HEK293 (cell line): ENCODE data around the gene KIF1A.

ENCODE experiments used
- CTCF ChIA-PET: fragments of 350-600 bp; formaldehyde crosslinking; extraction: SDS; loops from one replicate; lab custom pipeline; 2021; ENCODE audit warnings: antibody characterized with exemption; lab: Yijun Ruan, JAX
- POLR2A ChIA-PET: fragments of 300-600 bp; formaldehyde crosslinking; extraction: SDS; loops from one replicate; lab custom pipeline; 2020; ENCODE audit warnings: antibody characterized with exemption, inconsistent platforms; lab: Yijun Ruan, JAX
- H3K27ac ChIP-seq: fragments of 200-500 bp; sonication (Bioruptor generic); 2 replicates; pipeline ENCODE4 v1.5.1; 2014; ENCODE audit warnings: low read depth, low read length, control low read depth, inconsistent platforms; ENCODE audit errors: extremely low read depth
- H3K36me3 ChIP-seq, 2 experiments: fragments of 200-500 bp in 1 of 2; sonication (Bioruptor generic) in 1 of 2; 1 replicate in 1 of 2; 2 replicates in 1 of 2; pipeline ENCODE4 v1.5.1; 2014 to 2017; ENCODE audit warnings: inconsistent platforms in 2 of 2, low read length in 2 of 2; ENCODE audit not compliant: control insufficient read depth in 2 of 2, insufficient read depth in 1 of 2
- H3K4me1 ChIP-seq: fragments of 200-500 bp; sonication (Bioruptor generic); 2 replicates; pipeline ENCODE4 v1.5.1; 2014; ENCODE audit warnings: mild to moderate bottlenecking, low read length, inconsistent platforms; ENCODE audit not compliant: control insufficient read depth, insufficient read depth
- H3K4me3 ChIP-seq: 2 replicates; pipeline ENCODE4 v1.5.1; 2011; ENCODE audit warnings: low read depth, mild to moderate bottlenecking, control low read depth, low read length, moderate library complexity
- H3K9me3 ChIP-seq: fragments of 200-500 bp; sonication (Bioruptor generic); 2 replicates; pipeline ENCODE4 v1.5.1; 2014; ENCODE audit warnings: low read depth, low read length, inconsistent platforms; ENCODE audit not compliant: control insufficient read depth, insufficient read depth
- GLIS2 ChIP-seq: fragments of 450-650 bp; formaldehyde crosslinking; IDR thresholded peaks from 2 replicates; pipeline ENCODE4 v1.5.1; 2016; ENCODE audit warnings: missing biosample characterization, missing genetic modification characterization
- KLF8 ChIP-seq: fragments of 450-650 bp; formaldehyde crosslinking; IDR thresholded peaks from 2 replicates; pipeline ENCODE4 v1.5.1; 2016; ENCODE audit warnings: missing biosample characterization, missing genetic modification characterization
- PRDM4 ChIP-seq: fragments of 450-650 bp; formaldehyde crosslinking; IDR thresholded peaks from 2 replicates; pipeline ENCODE4 v1.5.1; 2017; ENCODE audit warnings: missing biosample characterization, missing genetic modification characterization
- RBAK ChIP-seq: fragments of 450-650 bp; formaldehyde crosslinking; IDR thresholded peaks from 2 replicates; pipeline ENCODE4 v1.5.1; 2016; ENCODE audit warnings: missing biosample characterization, missing genetic modification characterization
- SP7 ChIP-seq: fragments of 450-650 bp; formaldehyde crosslinking; IDR thresholded peaks from 2 replicates; pipeline ENCODE4 v1.5.1; 2016; ENCODE audit warnings: missing biosample characterization, missing genetic modification characterization
- ZNF133 ChIP-seq: fragments of 450-650 bp; formaldehyde crosslinking; IDR thresholded peaks from 2 replicates; pipeline ENCODE4 v1.5.1; 2016; ENCODE audit warnings: missing biosample characterization, missing genetic modification characterization
- ZNF157 ChIP-seq: fragments of 450-650 bp; formaldehyde crosslinking; IDR thresholded peaks from 2 replicates; pipeline ENCODE4 v1.5.1; 2016; ENCODE audit warnings: missing biosample characterization, missing genetic modification characterization
- ZNF16 ChIP-seq: fragments of 450-650 bp; formaldehyde crosslinking; IDR thresholded peaks from 2 replicates; pipeline ENCODE4 v1.5.1; 2016; ENCODE audit warnings: low read depth, missing biosample characterization, missing genetic modification characterization
- ZNF214 ChIP-seq: fragments of 450-650 bp; formaldehyde crosslinking; IDR thresholded peaks from 2 replicates; pipeline ENCODE4 v1.5.1; 2017; ENCODE audit warnings: missing biosample characterization, mild to moderate bottlenecking, missing genetic modification characterization, borderline replicate concordance
- ZNF341 ChIP-seq: fragments of 450-650 bp; formaldehyde crosslinking; IDR thresholded peaks from 2 replicates; pipeline ENCODE4; 2016; ENCODE audit warnings: low read depth, missing biosample characterization, missing genetic modification characterization
- ZNF473 ChIP-seq: fragments of 450-650 bp; formaldehyde crosslinking; IDR thresholded peaks from 2 replicates; pipeline ENCODE4 v1.5.1; 2017; ENCODE audit warnings: missing biosample characterization, missing genetic modification characterization
- ZNF521 ChIP-seq: fragments of 450-650 bp; formaldehyde crosslinking; IDR thresholded peaks from 2 replicates; pipeline ENCODE4 v1.5.1; 2017; ENCODE audit warnings: missing biosample characterization, mild to moderate bottlenecking, missing genetic modification characterization
- ZNF530 ChIP-seq: fragments of 450-650 bp; formaldehyde crosslinking; IDR thresholded peaks from 2 replicates; pipeline ENCODE4 v1.5.1; 2016; ENCODE audit warnings: low read depth, missing biosample characterization, missing genetic modification characterization
- ZNF623 ChIP-seq: fragments of 450-650 bp; formaldehyde crosslinking; IDR thresholded peaks from 2 replicates; pipeline ENCODE4 v1.5.1; 2016; ENCODE audit warnings: missing biosample characterization, missing genetic modification characterization
- ZNF624 ChIP-seq: fragments of 450-650 bp; formaldehyde crosslinking; IDR thresholded peaks from 2 replicates; pipeline ENCODE4 v1.5.1; 2017; ENCODE audit warnings: missing biosample characterization, missing genetic modification characterization
- ZNF626 ChIP-seq: fragments of 450-650 bp; sonication (Bioruptor Pico); formaldehyde crosslinking; IDR thresholded peaks from 2 replicates; pipeline ENCODE4 v1.5.1; 2018; ENCODE audit warnings: missing biosample characterization, missing genetic modification characterization, inconsistent platforms
- ZXDB ChIP-seq: fragments of 450-650 bp; formaldehyde crosslinking; IDR thresholded peaks from 2 replicates; pipeline ENCODE4 v1.5.1; 2016; ENCODE audit warnings: missing biosample characterization, missing genetic modification characterization
- TF ChIP-seq, protein P1 (sequence below): fragments of 450-650 bp; formaldehyde crosslinking; IDR thresholded peaks from 2 replicates; pipeline ENCODE4 v1.5.1; 2016; ENCODE audit warnings: missing biosample characterization, missing genetic modification characterization
- TF ChIP-seq, protein P2 (sequence below): fragments of 450-650 bp; formaldehyde crosslinking; IDR thresholded peaks from 2 replicates; pipeline ENCODE4 v1.5.1; 2017; ENCODE audit warnings: missing biosample characterization, missing genetic modification characterization
- TF ChIP-seq, protein P3 (sequence below): fragments of 450-650 bp; formaldehyde crosslinking; IDR thresholded peaks from 2 replicates; pipeline ENCODE4 v1.5.1; 2016; ENCODE audit warnings: missing biosample characterization, missing genetic modification characterization
- TF ChIP-seq, protein P4 (sequence below): sonication (generic); formaldehyde crosslinking; IDR thresholded peaks from 2 replicates; pipeline ENCODE4 v1.8.1; 2022; ENCODE audit warnings: mild to moderate bottlenecking, moderate library complexity, missing genetic modification reagents
- TF ChIP-seq, protein P5 (sequence below): fragments of 450-650 bp; formaldehyde crosslinking; IDR thresholded peaks from 2 replicates; pipeline ENCODE4 v1.5.1; 2017; ENCODE audit warnings: missing biosample characterization, missing genetic modification characterization

KIF1A gene

DNA sequence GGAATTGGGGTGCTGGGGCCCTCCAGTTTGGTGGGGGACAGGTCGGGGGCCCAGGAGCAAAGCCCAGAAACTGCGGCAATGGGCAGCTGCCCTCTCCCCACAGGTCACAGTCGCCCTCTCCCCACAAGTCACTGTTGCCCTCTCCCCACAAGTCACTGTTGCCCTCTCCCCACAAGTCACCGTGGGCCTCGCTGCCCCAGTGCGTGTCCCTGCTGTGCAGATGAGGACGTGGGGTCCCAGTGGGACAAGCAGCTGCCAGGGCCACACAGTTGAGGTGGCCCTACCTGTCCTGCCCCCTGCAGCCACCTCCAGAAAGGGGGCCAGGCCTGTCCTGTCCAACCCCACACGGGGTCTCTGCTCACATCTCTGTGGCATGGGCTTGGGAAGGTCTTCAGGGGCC is 35.7 kb upstream of the KIF1A start (continued):
- TF ChIP-seq, protein P1, sequence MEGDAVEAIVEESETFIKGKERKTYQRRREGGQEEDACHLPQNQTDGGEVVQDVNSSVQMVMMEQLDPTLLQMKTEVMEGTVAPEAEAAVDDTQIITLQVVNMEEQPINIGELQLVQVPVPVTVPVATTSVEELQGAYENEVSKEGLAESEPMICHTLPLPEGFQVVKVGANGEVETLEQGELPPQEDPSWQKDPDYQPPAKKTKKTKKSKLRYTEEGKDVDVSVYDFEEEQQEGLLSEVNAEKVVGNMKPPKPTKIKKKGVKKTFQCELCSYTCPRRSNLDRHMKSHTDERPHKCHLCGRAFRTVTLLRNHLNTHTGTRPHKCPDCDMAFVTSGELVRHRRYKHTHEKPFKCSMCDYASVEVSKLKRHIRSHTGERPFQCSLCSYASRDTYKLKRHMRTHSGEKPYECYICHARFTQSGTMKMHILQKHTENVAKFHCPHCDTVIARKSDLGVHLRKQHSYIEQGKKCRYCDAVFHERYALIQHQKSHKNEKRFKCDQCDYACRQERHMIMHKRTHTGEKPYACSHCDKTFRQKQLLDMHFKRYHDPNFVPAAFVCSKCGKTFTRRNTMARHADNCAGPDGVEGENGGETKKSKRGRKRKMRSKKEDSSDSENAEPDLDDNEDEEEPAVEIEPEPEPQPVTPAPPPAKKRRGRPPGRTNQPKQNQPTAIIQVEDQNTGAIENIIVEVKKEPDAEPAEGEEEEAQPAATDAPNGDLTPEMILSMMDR (tag by site-specific recombination): no peak

- no peak overlapping the region for H3K4me3 ChIP-seq
- ChIA-PET CTCF (interaction anchor here (1.2 to 2.1 kb wide), 4 partner anchors 12 to 1024 kb away, joined by 3 to 11 read pairs (median 6); no protein-coding TSS in a partner anchor), POLR2A (no interaction called here)
- TF ChIP-seq ZNF624 (tag by site-specific recombination) (no peak), KLF8 (tag by site-specific recombination) (no peak), ZXDB (tag by site-specific recombination) (no peak), RBAK (no peak), ZNF530 (tag by site-specific recombination) (no peak), ZNF16 (tag by site-specific recombination) (no peak)
- TF ChIP-seq, protein P2, sequence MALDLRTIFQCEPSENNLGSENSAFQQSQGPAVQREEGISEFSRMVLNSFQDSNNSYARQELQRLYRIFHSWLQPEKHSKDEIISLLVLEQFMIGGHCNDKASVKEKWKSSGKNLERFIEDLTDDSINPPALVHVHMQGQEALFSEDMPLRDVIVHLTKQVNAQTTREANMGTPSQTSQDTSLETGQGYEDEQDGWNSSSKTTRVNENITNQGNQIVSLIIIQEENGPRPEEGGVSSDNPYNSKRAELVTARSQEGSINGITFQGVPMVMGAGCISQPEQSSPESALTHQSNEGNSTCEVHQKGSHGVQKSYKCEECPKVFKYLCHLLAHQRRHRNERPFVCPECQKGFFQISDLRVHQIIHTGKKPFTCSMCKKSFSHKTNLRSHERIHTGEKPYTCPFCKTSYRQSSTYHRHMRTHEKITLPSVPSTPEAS (tag by site-specific recombination): no peak
- H3K27ac ChIP-seq: no peak overlapping the region
- H3K4me1 ChIP-seq: no peaks in the 10 kb centered on the region
- H3K36me3 ChIP-seq: no peaks in the 10 kb centered on the region
- H3K9me3 ChIP-seq: no peaks in the 10 kb centered on the region
Measured at GRCh38 chr2:240852671-240853314, 32.8 kb upstream of the KIF1A start.

- no peak overlapping the region for H3K27ac ChIP-seq
- ChIA-PET CTCF (interaction anchor here (0.5 to 2.1 kb wide), 19 partner anchors 9 to 808 kb away, joined by 3 to 18 read pairs (median 3); no protein-coding TSS in a partner anchor), POLR2A (no interaction called here)
- H3K4me1 ChIP-seq: no peaks in the 10 kb centered on the region
- no peak overlapping the region for H3K4me3 ChIP-seq
- H3K9me3 ChIP-seq: no peaks in the 10 kb centered on the region
- no peaks in the 10 kb centered on the region for H3K36me3 ChIP-seq
- TF ChIP-seq, protein P3, sequence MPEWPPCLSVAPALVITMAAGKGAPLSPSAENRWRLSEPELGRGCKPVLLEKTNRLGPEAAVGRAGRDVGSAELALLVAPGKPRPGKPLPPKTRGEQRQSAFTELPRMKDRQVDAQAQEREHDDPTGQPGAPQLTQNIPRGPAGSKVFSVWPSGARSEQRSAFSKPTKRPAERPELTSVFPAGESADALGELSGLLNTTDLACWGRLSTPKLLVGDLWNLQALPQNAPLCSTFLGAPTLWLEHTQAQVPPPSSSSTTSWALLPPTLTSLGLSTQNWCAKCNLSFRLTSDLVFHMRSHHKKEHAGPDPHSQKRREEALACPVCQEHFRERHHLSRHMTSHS (tag by site-specific recombination): no peak
- TF ChIP-seq ZNF133 (tag by site-specific recombination): no peak
- no peak for TF ChIP-seq ZNF341
- no peak for TF ChIP-seq ZNF521
- no peak for TF ChIP-seq ZNF157 (tag by site-specific recombination)
- TF ChIP-seq PRDM4 (tag by site-specific recombination): no peak
- TF ChIP-seq ZNF16 (tag by site-specific recombination): no peak
- TF ChIP-seq GLIS2 (tag by site-specific recombination): 0 out of 2 replicates have a peak, but pooled peaks have one; percentile 19
- no peak for TF ChIP-seq SP7 (tag by site-specific recombination)
- no peak for TF ChIP-seq ZNF473 (tag by site-specific recombination)
- TF ChIP-seq, protein P4, sequence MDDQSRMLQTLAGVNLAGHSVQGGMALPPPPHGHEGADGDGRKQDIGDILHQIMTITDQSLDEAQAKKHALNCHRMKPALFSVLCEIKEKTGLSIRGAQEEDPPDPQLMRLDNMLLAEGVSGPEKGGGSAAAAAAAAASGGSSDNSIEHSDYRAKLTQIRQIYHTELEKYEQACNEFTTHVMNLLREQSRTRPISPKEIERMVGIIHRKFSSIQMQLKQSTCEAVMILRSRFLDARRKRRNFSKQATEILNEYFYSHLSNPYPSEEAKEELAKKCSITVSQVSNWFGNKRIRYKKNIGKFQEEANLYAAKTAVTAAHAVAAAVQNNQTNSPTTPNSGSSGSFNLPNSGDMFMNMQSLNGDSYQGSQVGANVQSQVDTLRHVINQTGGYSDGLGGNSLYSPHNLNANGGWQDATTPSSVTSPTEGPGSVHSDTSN (CRISPR knock-in tag): no peak
- TF ChIP-seq ZNF623 (tag by site-specific recombination): no peak
- TF ChIP-seq ZNF214: no peak
- TF ChIP-seq, protein P5, sequence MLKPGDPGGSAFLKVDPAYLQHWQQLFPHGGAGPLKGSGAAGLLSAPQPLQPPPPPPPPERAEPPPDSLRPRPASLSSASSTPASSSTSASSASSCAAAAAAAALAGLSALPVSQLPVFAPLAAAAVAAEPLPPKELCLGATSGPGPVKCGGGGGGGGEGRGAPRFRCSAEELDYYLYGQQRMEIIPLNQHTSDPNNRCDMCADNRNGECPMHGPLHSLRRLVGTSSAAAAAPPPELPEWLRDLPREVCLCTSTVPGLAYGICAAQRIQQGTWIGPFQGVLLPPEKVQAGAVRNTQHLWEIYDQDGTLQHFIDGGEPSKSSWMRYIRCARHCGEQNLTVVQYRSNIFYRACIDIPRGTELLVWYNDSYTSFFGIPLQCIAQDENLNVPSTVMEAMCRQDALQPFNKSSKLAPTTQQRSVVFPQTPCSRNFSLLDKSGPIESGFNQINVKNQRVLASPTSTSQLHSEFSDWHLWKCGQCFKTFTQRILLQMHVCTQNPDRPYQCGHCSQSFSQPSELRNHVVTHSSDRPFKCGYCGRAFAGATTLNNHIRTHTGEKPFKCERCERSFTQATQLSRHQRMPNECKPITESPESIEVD (tag by site-specific recombination): no peak
- no peak for TF ChIP-seq ZNF626 (tag by site-specific recombination)
Measured at GRCh38 chr2:240851078-240851991, 31.3 kb upstream of the KIF1A start.
